Measurements from ENCODE around the gene ZNF23.

The ZNF23 gene

GRCh38 chr16:71426069-71426879 lies 35.8 kb downstream of the ZNF23 start:
- no peak for DNase-seq (ENCODE audit: low read depth)

GRCh38 chr16:71425746-71426068 lies 36.3 kb downstream of the ZNF23 start:
- no peak for DNase-seq (ENCODE audit: low read depth)

GRCh38 chr16:71424626-71425025 lies 37.4 kb downstream of the ZNF23 start:
- DNase-seq (ENCODE audit: low read depth): no peak

- no peak for DNase-seq (ENCODE audit: low read depth)
Observed at GRCh38 chr16:71423865-71424264, 38.2 kb downstream of the ZNF23 start.

- no peak for DNase-seq (ENCODE audit: low read depth)
Observed at GRCh38 chr16:71423016-71423415, 39.0 kb downstream of the ZNF23 start.

- DNase-seq (ENCODE audit: low read depth): no peak
Observed at GRCh38 chr16:71421911-71422310, 40.1 kb downstream of the ZNF23 start.

GRCh38 chr16:71414038-71414437 lies 48.0 kb downstream of the ZNF23 start:
- DNase-seq (ENCODE audit: low read depth): no peak

- no peak for DNase-seq (ENCODE audit: low read depth)
Observed at GRCh38 chr16:71413341-71413740, 48.7 kb downstream of the ZNF23 start.

GRCh38 chr16:71412270-71413160 lies 49.5 kb downstream of the ZNF23 start:
- peak; percentile 63 for DNase-seq (ENCODE audit: low read depth)

GRCh38 chr16:71410146-71410545 lies 51.9 kb downstream of the ZNF23 start:
- no peak for DNase-seq (ENCODE audit: low read depth)

GRCh38 chr16:71409011-71409775 lies 52.9 kb downstream of the ZNF23 start:
- DNase-seq (ENCODE audit: low read depth): no peak

- no peak for DNase-seq (ENCODE audit: low read depth)
Observed at GRCh38 chr16:71408536-71408935, 53.5 kb downstream of the ZNF23 start.

- no peak for DNase-seq (ENCODE audit: low read depth)
Observed at GRCh38 chr16:71407731-71408130, 54.3 kb downstream of the ZNF23 start.

- no peak for DNase-seq (ENCODE audit: low read depth)
Observed at GRCh38 chr16:71406724-71407123, 55.3 kb downstream of the ZNF23 start.

GRCh38 chr16:71406316-71406715 lies 55.7 kb downstream of the ZNF23 start:
- no peak for DNase-seq (ENCODE audit: low read depth)

GRCh38 chr16:71404364-71404763 lies 57.7 kb downstream of the ZNF23 start:
- DNase-seq (ENCODE audit: low read depth): no peak

GRCh38 chr16:71402674-71403073 lies 59.4 kb downstream of the ZNF23 start:
- no peak for DNase-seq (ENCODE audit: low read depth)

GRCh38 chr16:71402007-71402406 lies 60.0 kb downstream of the ZNF23 start:
- DNase-seq (ENCODE audit: low read depth): no peak

GRCh38 chr16:71399801-71400563 lies 62.1 kb downstream of the ZNF23 start:
- DNase-seq (ENCODE audit: low read depth): no peak

All from stimulated activated CD8-positive, alpha-beta memory T cell treated with anti-CD3 and anti-CD28 coated beads, Interleukin-12 subunit alpha, Interleukin-12 subunit beta, amount 100 ng/mL, for 1 hour (primary cell).